22Rv1 (cell line): ENCODE results near the gene GPRC6A.

Source experiments
- CTCF ChIP-seq: fragments of 450-650 bp; IDR thresholded peaks from 2 replicates; pipeline ENCODE4 v1.5.1; 2017; ENCODE audit warnings: mild to moderate bottlenecking
- ZFX ChIP-seq: fragments of 450-650 bp; IDR thresholded peaks from 2 replicates; pipeline ENCODE4 v1.6.1; 2017; ENCODE audit warnings: antibody characterized with exemption, borderline replicate concordance

- TF ChIP-seq CTCF = no peak
- no peak for TF ChIP-seq ZFX
These were observed 16.7 kb downstream of the GPRC6A start for GRCh38 chr6:116812051-116812650.
